HT1080 (cell line): Measurements from ENCODE around the gene PTPRD. TPM values are rescaled to one million over a fixed set of nuclear protein-coding genes. Genes with fewer than 3 reads are reported as not detected.
"Not testable (repeated sequence)": the region's sequence is repeated elsewhere in the genome, so short reads cannot be mapped to it uniquely, and the experiment has no call there.

ENCODE experiments used
- DNase-seq: peaks from one replicate; pipeline ENCODE4 v3.0.0-alpha.2; 2015; ENCODE audit warnings: low read depth
- total RNA-seq: library from RNA; depleted of rRNA; stranded (reverse); fragments of >200 nt; shearing (Covaris generic); gene quantifications from 2 replicates; pipeline ENCODE4 v1.2.3, GENCODE V29; 2014

Gene PTPRD
- total RNA-seq, 1 experiment from 2014 or later: 9.6 TPM

GRCh38 chr9:8920478-8921183, 1692.2 kb downstream of the PTPRD start:
- DNase-seq: not testable (repeated sequence)

- no peak for DNase-seq
Measured at GRCh38 chr9:8917956-8918739, 1694.7 kb downstream of the PTPRD start.

GRCh38 chr9:8916771-8917170, 1696.0 kb downstream of the PTPRD start:
- no peak for DNase-seq

- DNase-seq: peak; percentile 59
Measured at GRCh38 chr9:8907868-8908267, 1704.9 kb downstream of the PTPRD start.

GRCh38 chr9:8905731-8906130, 1707.1 kb downstream of the PTPRD start:
- no peak for DNase-seq

- DNase-seq: no peak
Measured at GRCh38 chr9:8904771-8905515, 1707.9 kb downstream of the PTPRD start.

GRCh38 chr9:8903077-8903476, 1709.7 kb downstream of the PTPRD start:
- no peak for DNase-seq

- no peak for DNase-seq
Measured at GRCh38 chr9:8901146-8901545, 1711.7 kb downstream of the PTPRD start.

- DNase-seq: no peak
Measured at GRCh38 chr9:8899511-8899910, 1713.3 kb downstream of the PTPRD start.

GRCh38 chr9:8895861-8896224, 1717.0 kb downstream of the PTPRD start:
- peak; percentile 43 for DNase-seq

- DNase-seq: no peak
Measured at GRCh38 chr9:8895106-8895860, 1717.5 kb downstream of the PTPRD start.

GRCh38 chr9:8890695-8891094, 1722.1 kb downstream of the PTPRD start:
- DNase-seq: no peak

GRCh38 chr9:8889100-8889499, 1723.7 kb downstream of the PTPRD start:
- DNase-seq: no peak

GRCh38 chr9:8888591-8888990, 1724.2 kb downstream of the PTPRD start:
- no peak for DNase-seq

GRCh38 chr9:8887369-8887768, 1725.4 kb downstream of the PTPRD start:
- no peak for DNase-seq

GRCh38 chr9:8883321-8883720, 1729.5 kb downstream of the PTPRD start:
- no peak for DNase-seq

GRCh38 chr9:8880060-8880459, 1732.7 kb downstream of the PTPRD start:
- no peak for DNase-seq

- no peak for DNase-seq
Measured at GRCh38 chr9:8879284-8879683, 1733.5 kb downstream of the PTPRD start.

- no peak for DNase-seq
Measured at GRCh38 chr9:8877753-8878494, 1734.9 kb downstream of the PTPRD start.

GRCh38 chr9:8876303-8876702, 1736.5 kb downstream of the PTPRD start:
- DNase-seq: no peak

- no peak for DNase-seq
Measured at GRCh38 chr9:8874482-8874881, 1738.3 kb downstream of the PTPRD start.
